NCI-H748 treated with DMSO at 0.1 percent for 48 hours (cell line): ENCODE data around the gene ARMC5.
"Not testable (repeated sequence)": the region's sequence is repeated elsewhere in the genome, so short reads cannot be mapped to it uniquely, and the experiment has no call there.

Experiments
- DNase-seq: peaks from one replicate; lab custom pipeline; 2025; lab: John Stamatoyannopoulos, UW

Gene ARMC5

GRCh38 chr16:31435341-31436220, 23.7 kb upstream of the ARMC5 start:
- DNase-seq: no peak

GRCh38 chr16:31436221-31437045, 22.9 kb upstream of the ARMC5 start:
- DNase-seq: no peak

DNA sequence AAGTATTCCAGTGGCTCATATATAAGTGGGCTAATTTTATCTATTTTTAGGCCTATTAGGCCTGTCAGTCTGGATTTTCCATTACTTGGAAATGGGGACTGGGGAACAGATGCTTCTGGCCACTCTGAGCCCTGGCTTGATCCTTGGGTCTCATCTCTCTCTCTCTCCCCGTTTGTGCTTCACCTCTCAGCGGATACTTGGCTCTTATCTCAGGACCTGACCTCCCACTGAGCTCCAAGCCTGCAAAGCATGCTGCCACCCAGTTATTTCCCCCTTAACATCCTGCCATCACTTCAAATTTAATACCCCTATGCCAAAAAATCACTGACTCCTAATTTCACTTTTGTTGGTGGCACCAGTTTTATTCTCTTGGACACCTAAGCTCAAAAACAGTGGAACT, 20.9 kb upstream of the ARMC5 start:
- no peak for DNase-seq

DNA sequence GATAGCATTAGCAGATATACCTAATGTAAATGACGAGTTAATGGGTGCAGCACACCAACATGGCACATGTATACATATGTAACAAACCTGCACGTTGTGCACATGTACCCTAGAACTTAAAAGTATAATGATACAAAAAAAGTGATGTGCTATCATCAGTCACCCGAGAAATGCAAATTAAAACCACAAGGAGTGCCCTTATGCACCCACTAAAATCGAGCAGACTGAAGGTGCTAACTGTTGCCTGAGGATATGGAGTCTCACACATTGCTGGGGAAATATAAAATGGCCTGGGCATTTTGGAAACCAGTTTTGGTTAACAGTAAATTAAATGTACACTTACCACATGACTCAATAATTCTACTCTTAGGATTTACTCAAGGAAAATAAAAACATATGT, 20.3 kb upstream of the ARMC5 start:
- DNase-seq: not testable (repeated sequence)

GRCh38 chr16:31439519-31439918, 19.8 kb upstream of the ARMC5 start:
- DNase-seq: no peak

DNA sequence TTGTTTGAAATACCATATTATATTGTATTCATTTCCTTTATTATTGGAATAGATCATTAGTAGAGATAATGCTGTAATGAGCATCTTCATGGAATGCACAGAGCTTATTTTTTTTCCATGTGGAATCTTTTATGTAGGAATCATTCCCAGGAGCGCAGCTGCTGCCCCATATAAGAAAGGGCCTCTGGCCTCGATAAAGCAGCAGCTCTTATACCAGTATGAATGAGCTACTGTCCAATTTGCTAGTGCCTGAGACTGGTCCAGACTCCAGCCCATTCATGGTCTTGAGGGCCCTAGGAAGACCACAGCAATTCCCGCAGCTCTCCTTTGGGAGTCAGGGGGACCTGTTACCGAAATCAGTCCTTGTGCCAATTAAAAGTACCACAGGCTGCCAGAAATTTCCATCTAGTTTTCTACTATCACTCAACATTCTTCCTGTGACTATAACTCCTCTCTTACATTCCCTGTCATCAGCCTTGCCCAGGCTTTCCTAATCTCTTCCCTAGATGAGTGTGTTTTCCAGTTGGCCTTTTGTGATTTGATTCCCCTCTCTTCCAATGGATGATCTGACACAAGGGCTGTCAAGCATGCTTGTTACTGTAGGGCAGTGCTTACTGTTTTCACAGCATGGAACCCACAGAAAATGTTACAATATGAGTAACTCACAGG, 18.7 kb upstream of the ARMC5 start:
- DNase-seq: no peak

- no peak for DNase-seq
Measured at GRCh38 chr16:31441956-31442355, 17.3 kb upstream of the ARMC5 start.

DNA sequence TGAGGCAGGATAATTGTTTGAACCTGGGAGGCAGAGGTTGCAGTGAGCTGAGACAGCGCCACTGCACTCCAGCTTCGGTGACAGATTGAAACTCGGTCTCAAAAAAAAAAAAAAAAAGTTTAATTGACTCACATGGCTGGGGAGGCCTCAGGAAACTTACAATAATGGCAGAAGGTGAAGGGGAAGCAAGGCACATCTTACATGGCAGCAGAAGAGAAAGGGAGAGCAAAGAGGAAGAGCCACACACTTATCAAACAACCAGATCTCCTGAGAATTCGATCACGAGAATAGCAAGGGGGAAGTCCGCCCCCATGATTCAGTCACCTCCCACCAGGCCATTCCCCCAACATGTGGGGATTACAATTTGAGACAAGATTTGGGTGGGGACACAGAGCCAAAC, 13.4 kb upstream of the ARMC5 start:
- not testable (repeated sequence) for DNase-seq

DNA sequence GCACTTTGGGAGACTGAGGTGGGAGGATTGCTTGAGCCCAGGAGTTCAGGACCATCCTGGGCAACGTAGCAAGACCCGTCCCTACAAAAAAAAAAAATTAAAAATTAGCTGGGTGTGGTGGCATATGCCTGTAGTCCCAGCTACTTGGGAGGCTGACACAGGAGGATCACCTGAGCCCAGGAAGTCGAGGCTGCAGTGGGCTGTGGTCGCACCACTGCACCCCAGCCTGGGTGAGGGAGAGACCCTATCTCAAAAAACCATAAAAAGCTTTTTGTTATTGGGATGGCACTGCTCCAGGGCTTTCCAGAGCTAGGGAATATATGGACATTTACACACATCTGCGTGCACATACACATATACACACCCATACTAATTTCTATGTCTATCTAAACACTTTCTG, 8.1 kb upstream of the ARMC5 start:
- DNase-seq: no peak

- DNase-seq: no peak
Measured at GRCh38 chr16:31451681-31452351, 7.5 kb upstream of the ARMC5 start.

- no peak for DNase-seq
Measured at GRCh38 chr16:31452631-31453106, 6.6 kb upstream of the ARMC5 start.

DNA sequence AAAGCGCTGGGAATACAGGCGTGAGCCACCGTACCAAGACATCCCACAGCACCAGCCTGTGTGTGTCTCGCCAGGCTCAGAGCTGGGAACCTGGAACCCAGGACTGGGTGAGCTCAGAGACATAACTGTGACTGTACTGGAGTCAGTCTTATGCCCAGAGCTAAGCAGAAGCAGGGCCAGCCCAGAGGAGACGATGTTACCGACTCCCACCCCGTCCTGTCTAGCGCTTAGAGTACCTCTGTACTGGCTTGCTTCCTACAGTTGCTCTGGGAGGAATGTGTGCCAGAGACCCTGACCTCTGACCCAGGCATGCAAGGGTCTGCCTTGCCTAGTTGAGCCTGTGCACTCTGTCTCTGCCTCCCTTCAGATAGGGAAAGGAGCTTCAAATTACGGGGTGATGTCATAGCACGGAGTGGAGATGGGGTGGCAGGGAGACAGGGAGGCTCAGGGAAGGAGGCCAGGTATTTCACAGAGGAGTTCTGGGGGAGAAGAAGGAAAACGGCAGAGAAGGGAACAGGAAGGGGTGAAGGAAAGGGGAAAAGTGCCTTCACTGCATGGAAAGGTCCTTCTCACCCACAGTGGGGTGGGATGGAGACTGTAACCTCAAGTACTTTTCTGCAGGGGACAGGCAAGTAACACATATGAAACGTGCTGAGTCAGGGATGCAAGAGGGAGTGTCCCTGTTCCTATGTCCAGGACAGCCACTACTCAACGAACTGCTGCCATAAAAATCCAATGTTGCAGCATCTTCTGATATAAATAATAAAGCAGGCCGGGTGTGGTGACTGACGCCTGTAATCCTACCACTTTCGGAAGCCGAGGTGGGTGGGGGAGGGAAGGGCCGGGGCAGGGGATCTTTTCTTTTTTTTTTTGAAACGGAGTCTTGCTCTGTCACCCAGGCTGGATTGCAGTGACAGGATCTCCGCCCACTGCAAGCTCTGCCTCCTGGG, 5.8 kb upstream of the ARMC5 start:
- DNase-seq: no peak

DNA sequence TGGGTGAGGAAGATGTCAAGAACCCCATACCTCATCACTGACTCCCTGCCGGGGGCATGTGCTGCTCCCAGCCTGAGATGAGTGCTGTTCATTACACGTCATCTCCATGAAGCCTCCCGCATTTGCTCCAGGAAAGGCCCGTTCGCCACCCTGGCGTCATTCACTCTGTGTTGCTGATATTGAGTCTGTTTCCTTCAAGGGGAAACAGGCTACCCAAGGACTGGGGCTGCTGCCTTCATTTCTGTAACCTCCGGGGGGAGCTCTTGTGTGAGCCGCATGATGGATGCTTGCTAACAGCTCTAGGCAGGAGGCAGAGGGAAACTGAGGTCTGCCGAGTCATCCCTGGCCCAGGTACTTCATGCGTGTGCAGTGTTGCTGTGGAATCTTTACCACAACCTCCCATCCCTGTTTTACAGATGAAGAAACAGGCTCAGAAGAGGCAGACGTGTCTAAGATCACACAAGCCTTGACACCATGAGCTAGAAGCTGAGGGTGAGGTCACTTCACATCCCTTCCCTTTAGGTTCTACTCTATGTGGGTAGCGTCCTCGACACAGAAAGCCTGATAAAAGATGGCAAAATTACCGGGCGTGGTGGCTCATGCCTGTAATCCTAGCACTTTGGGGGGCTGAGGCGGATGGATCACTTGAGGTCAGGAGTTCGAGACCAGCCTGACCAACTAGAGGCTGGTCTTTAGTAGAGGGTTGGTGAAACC, 3.5 kb upstream of the ARMC5 start:
- DNase-seq: no peak

DNA sequence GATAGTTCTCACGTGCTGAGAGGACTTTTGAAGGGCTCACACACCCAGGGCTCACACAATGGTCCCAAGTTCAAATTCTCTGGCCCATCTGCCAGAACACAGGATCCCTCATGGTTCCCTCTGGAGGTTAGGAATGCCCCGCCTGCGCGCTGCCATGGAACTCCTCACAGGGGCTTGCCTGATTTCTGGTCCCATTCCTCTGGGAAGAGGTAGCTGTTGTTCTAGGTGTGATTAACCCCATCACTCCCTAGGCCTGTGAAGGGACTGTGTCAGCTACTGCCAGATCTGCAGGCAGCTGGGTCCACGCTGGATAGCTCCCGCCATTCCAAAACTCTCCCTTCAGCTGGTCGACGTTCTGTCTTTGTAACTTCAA, 2.3 kb upstream of the ARMC5 start:
- no peak for DNase-seq

- no peak for DNase-seq
Measured at GRCh38 chr16:31458073-31458843, 1.0 kb upstream of the ARMC5 start.

- DNase-seq: peak; percentile 94
Measured at GRCh38 chr16:31459687-31460581, 633 bp downstream of the ARMC5 start.

- peak; percentile 4 for DNase-seq
Measured at GRCh38 chr16:31460582-31461002, 1.3 kb downstream of the ARMC5 start.

DNA sequence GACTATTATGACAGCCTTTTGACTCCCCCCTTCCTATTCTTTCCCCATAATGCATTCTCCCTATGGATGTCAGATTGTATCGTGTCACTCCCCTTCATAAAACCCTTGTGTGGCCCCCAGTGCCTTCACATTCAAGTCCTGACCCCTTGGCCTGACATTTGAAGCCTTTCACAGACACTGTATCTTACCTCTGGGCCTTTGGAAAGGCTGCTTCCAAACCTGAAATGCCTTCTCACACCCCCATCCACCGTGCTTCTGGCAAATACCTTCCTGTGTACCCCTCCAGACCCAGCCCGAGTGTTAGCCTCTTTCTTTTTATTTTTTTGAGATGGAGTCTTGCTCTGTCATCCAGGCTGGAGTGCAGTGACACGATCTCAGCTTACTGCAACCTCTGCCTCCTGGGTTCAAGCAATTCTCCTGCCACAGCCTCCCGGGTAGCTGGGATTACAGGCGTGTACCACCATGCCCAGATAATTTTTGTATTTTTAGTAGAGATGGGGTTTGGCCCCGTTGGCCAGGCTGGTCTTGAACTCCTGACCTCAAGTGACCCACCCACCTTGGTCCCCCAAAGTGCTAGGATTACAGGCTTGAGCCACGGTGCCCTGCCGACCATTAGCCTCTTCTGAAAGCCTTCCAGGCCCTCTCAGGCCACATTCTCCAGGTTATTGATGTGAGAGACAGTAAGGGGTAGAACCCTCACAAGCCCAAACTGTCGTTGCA, 2.1 kb downstream of the ARMC5 start:
- no peak for DNase-seq
